SU-DHL-6 (cell line): ENCODE results near the gene APOL4.

Experiments
- H2AFZ ChIP-seq: fragments of 200-600 bp; sonication (generic); 2 replicates; pipeline ENCODE4 v1.6.1; 2014; ENCODE audit warnings: low read depth, mild to moderate bottlenecking, moderate library complexity, mixed read lengths, antibody characterized with exemption, low read length; ENCODE audit not compliant: severe bottlenecking
- H3F3A ChIP-seq: fragments of 200-600 bp; shearing (Covaris generic); 2 replicates; pipeline ENCODE4 v1.6.0; 2016; ENCODE audit warnings: antibody characterized with exemption, mild to moderate bottlenecking; ENCODE audit not compliant: insufficient read depth
- H3K27ac ChIP-seq: fragments of 200-600 bp; sonication (generic); 2 replicates; pipeline ENCODE4 v1.5.1; 2016; ENCODE audit warnings: low read depth, mild to moderate bottlenecking, low read length, moderate library complexity, mixed read lengths
- H3K27me3 ChIP-seq: fragments of 200-600 bp; sonication (generic), shearing (Covaris generic); 2 replicates; pipeline ENCODE4 v1.6.0; 2014; ENCODE audit warnings: mild to moderate bottlenecking, low read length
- H3K36me3 ChIP-seq: fragments of 200-600 bp; sonication (generic); 2 replicates; pipeline ENCODE4 v1.6.1; 2014; ENCODE audit warnings: mild to moderate bottlenecking, low read length, mixed read lengths
- H3K4me2 ChIP-seq: fragments of 300-600, 200-600 bp; shearing (Covaris generic), sonication (generic); 2 replicates; pipeline ENCODE4 v1.6.0; 2014; ENCODE audit warnings: low read length, low read depth, mild to moderate bottlenecking; ENCODE audit not compliant: poor library complexity, severe bottlenecking
- H3K4me3 ChIP-seq: fragments of 200-600 bp; sonication (generic); 2 replicates; pipeline ENCODE4 v1.5.1; 2014; ENCODE audit warnings: antibody characterized with exemption, low read length, mild to moderate bottlenecking, mixed read lengths; ENCODE audit not compliant: insufficient read depth, poor library complexity, severe bottlenecking
- H3K79me2 ChIP-seq: fragments of 200-600 bp; sonication (generic); 2 replicates; pipeline ENCODE4 v1.6.1; 2014; ENCODE audit warnings: mild to moderate bottlenecking, low read length, moderate library complexity; ENCODE audit not compliant: insufficient read depth
- H3K9ac ChIP-seq: fragments of 200-600 bp; sonication (generic); 2 replicates; pipeline ENCODE4 v1.7.0; 2014; ENCODE audit warnings: mild to moderate bottlenecking, low read length
- H3K9me2 ChIP-seq: fragments of 200-600 bp; sonication (generic); replicated peaks from 2 replicates; pipeline ENCODE4 v1.6.1; 2014; ENCODE audit warnings: low read length; ENCODE audit not compliant: insufficient read depth
- H3K9me3 ChIP-seq: fragments of 200-600 bp; sonication (generic); 2 replicates; pipeline ENCODE4 v1.6.1; 2014; ENCODE audit warnings: low read length, mixed read lengths; ENCODE audit not compliant: insufficient read depth
- H4K20me1 ChIP-seq: fragments of 200-600 bp; sonication (generic); 2 replicates; pipeline ENCODE4 v1.6.1; 2014; ENCODE audit warnings: low read depth, mild to moderate bottlenecking, antibody characterized with exemption, low read length, moderate library complexity, mixed read lengths
- CTCF ChIP-seq: fragments of 200-600 bp; sonication (generic); IDR thresholded peaks from one replicate; pipeline ENCODE4 v1.5.1; 2017; ENCODE audit warnings: antibody characterized with exemption, mild to moderate bottlenecking, low read length, moderate library complexity; ENCODE audit not compliant: insufficient read depth, poor library complexity, severe bottlenecking
- EZH2phosphoT487 ChIP-seq: fragments of 200-600 bp; sonication (generic), shearing (Covaris generic); conservative IDR thresholded peaks from 2 replicates; pipeline ENCODE4 v1.6.1; 2018; ENCODE audit warnings: mild to moderate bottlenecking, antibody characterized with exemption, low read length, moderate library complexity, mixed read lengths

The APOL4 gene

GRCh38 chr22:36220451-36220921, 18.9 kb upstream of the APOL4 start:
- Histone ChIP-seq H3K4me2 (no peak overlapping the region), H3K79me2 (no peaks in the 10 kb centered on the region), H3K27ac (no peak overlapping the region), H3K36me3 (no peaks in the 10 kb centered on the region), H3F3A (no peaks in the 10 kb centered on the region), H3K9me2 (no peaks in the 10 kb centered on the region), H3K9me3 (no peaks in the 10 kb centered on the region), H3K27me3 (no peaks in the 10 kb centered on the region), H2AFZ (no peak overlapping the region), H4K20me1 (no peaks in the 10 kb centered on the region), H3K9ac (no peak overlapping the region), H3K4me3 (no peak overlapping the region)
- TF ChIP-seq CTCF = no peak
- no peak for TF ChIP-seq EZH2phosphoT487

GRCh38 chr22:36218648-36219193, 17.1 kb upstream of the APOL4 start:
- H2AFZ ChIP-seq = no peak overlapping the region
- no peaks in the 10 kb centered on the region for H3K9me3 ChIP-seq
- no peak overlapping the region for H3K4me2 ChIP-seq
- H3K4me3 ChIP-seq = no peak overlapping the region
- H3K36me3 ChIP-seq = no peaks in the 10 kb centered on the region
- no peak overlapping the region for H3K9ac ChIP-seq
- no peaks in the 10 kb centered on the region for H3K27me3 ChIP-seq
- H3K27ac ChIP-seq = no peak overlapping the region
- no peak for TF ChIP-seq EZH2phosphoT487
- no peak for TF ChIP-seq CTCF
- no peaks in the 10 kb centered on the region for H3K79me2 ChIP-seq
- no peaks in the 10 kb centered on the region for H3K9me2 ChIP-seq
- no peaks in the 10 kb centered on the region for H3F3A ChIP-seq
- no peaks in the 10 kb centered on the region for H4K20me1 ChIP-seq

DNA sequence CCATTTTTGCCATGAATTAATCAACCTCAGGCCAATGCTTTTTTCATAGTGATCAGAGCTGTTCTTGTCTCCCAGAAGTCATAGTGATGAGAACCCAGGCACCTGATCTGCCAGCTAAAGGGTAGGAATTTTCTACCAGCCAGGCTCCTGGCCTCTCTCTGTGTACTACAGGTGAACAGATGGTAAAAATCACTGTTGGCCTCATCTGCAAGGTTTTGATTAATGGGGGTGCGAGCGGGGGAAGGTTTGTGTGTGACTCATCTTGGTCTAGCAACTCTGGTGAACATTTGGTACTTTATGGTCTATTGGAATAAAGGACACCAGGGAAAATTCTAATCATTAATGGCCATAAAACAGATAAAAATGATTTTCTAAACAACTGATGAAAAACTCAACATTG, 14.4 kb upstream of the APOL4 start:
- no peak overlapping the region for H3K27ac ChIP-seq
- H4K20me1 ChIP-seq = no peaks in the 10 kb centered on the region
- H3K36me3 ChIP-seq = no peaks in the 10 kb centered on the region
- H3K9ac ChIP-seq = no peak overlapping the region
- no peak overlapping the region for H3K4me3 ChIP-seq
- TF ChIP-seq EZH2phosphoT487 (no peak), CTCF (no peak)
- no peak overlapping the region for H2AFZ ChIP-seq
- H3F3A ChIP-seq = no peaks in the 10 kb centered on the region
- no peaks in the 10 kb centered on the region for H3K9me2 ChIP-seq
- no peaks in the 10 kb centered on the region for H3K79me2 ChIP-seq
- H3K27me3 ChIP-seq = no peaks in the 10 kb centered on the region
- no peaks in the 10 kb centered on the region for H3K9me3 ChIP-seq
- no peak overlapping the region for H3K4me2 ChIP-seq
